Measurements from ENCODE around the gene ZNF227. TPM values are rescaled to one million over a fixed set of nuclear protein-coding genes. Genes with fewer than 3 reads are reported as not detected.

The ZNF227 gene
- total and polyA plus RNA-seq, 9 of the 15 experiments (the other 6 are each of a cell fraction or from before 2014, with no cell fraction given) = 3.0 to 15.1 (median 10.0) TPM

DNA sequence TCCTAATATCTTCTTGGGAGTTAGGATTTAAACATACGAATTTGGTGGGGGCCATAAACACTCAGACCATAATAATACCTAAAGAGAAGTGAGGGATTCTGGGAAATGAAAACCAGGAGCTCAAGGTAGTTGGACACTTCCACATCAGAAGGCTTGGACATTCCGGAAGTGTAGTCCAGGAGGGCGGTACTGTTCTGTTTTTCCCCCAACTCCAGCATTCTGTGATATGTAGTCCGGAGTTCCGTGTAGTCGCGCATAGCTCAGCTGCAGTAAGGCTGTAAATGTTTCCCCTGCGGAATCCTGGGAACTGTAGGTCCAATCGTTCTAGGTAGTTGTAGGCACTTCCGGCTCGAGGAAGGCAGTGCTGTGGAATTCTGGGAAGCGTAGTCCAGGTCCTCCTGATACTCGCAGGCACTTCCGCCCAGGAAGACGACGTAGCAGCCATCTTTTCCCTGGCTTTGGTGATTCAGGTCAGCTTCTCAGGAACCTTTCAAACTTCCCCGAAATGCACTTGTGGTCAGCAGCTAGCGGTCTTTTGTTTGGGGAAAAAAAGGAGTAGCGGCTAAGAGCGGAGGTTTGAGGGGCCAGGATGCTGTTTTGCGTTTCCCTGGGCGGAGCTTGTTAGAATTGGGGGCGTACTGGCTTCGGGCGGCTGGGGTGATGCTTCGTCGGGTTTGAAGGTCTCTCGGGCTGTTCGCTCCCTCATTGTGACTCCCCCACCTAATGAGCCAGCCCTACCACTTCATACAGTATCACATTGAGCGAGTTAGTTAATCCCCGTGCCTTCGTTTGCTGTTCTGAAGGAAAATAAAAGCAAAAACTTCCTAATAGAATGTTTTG is 47.4 kb upstream of the ZNF227 start, which contains the start of gene ZNF226 (continued):
- TF ChIP-seq MGA (IDR thresholded peaks at IDR 0.05) (0 out of 2 replicates have a peak, but pooled peaks have one; percentile 41), SAP30 (IDR thresholded peaks at IDR 0.05; ENCODE audit: borderline replicate concordance, insufficient read depth, low read depth, low read length, poor library complexity, severe bottlenecking) (no peak), ZNF197 (CRISPR knock-in tag; IDR thresholded peaks at IDR 0.05; ENCODE audit: low read depth) (no peak), SMAD3 (CRISPR knock-in tag; conservative IDR thresholded peaks at IDR 0.05) (peak; percentile 1), MCM2 (IDR thresholded peaks at IDR 0.05; ENCODE audit: low read depth) (no peak), RBM14 (IDR thresholded peaks at IDR 0.05; ENCODE audit: borderline replicate concordance, insufficient read depth, low read depth, low read length) (no peak), POLR2H (tag; IDR thresholded peaks at IDR 0.05; ENCODE audit: low read depth) (peak; percentile 67), ZNF436 (CRISPR knock-in tag; IDR thresholded peaks at IDR 0.05) (no peak), ZNF311 (CRISPR knock-in tag; IDR thresholded peaks at IDR 0.05) (no peak), SMC3 (conservative IDR thresholded peaks at IDR 0.05; ENCODE audit: insufficient read depth, low read depth, low read length) (no peak), TCF15 (CRISPR knock-in tag; IDR thresholded peaks at IDR 0.05) (no peak), JUN (IDR thresholded peaks at IDR 0.05; ENCODE audit: borderline replicate concordance, low read depth, low read length) (peak; percentile 55; the same call in 1 of the 2 replicates), JUN (CRISPR knock-in tag; IDR thresholded peaks at IDR 0.05; ENCODE audit: borderline replicate concordance) (no peak), ZNF644 (tag; IDR thresholded peaks at IDR 0.05; ENCODE audit: low read depth) (peak; percentile 92), NFATC3 (IDR thresholded peaks at IDR 0.05) (no peak)
